Measurements from ENCODE around the gene BPIFA2. TPM values are rescaled to one million over a fixed set of nuclear protein-coding genes. Genes with fewer than 3 reads are reported as not detected.

The BPIFA2 gene
- total and polyA plus RNA-seq, 2 of the 4 experiments (the other 2 are of a cell fraction), result not detected

- Histone ChIP-seq H3K14ac (replicated peaks; ENCODE audit: low read depth, low read length) (no peak overlapping the region), H3K9ac (ENCODE audit: low read depth, low read length) (no peak overlapping the region), H3K4me3 (ENCODE audit: insufficient read depth, low read depth, low read length) (no peak overlapping the region), H3K18ac (ENCODE audit: low read depth, low read length) (no peak overlapping the region), H3K4me2 (ENCODE audit: low read depth, low read length) (no peak overlapping the region), H3K9me3 (ENCODE audit: control insufficient read depth, insufficient read depth, low read length) (no peaks in the 10 kb centered on the region), H3K4me1 (ENCODE audit: control insufficient read depth, insufficient read depth, low read length) (no peaks in the 10 kb centered on the region), H4K8ac (ENCODE audit: low read depth in 2 of 2, low read length in 2 of 2) (no peak overlapping the region), H2AK5ac (ENCODE audit: low read depth, low read length) (no peak overlapping the region), H3K9me1 (ENCODE audit: insufficient read depth, low read length) (no peaks in the 10 kb centered on the region), H2BK15ac (ENCODE audit: low read depth, low read length) (no peak overlapping the region), H3K79me1 (ENCODE audit: low read depth in 1 of 2, low read length in 2 of 2) (no peaks in the 10 kb centered on the region), H2AK9ac (replicated peaks; ENCODE audit: low read depth, low read length, poor library complexity) (no peak overlapping the region), H3K27me3 (ENCODE audit: control insufficient read depth, insufficient read depth, low read length) (no peaks in the 10 kb centered on the region), H3K56ac (ENCODE audit: extremely low read depth, insufficient read depth, low read length) (no peak overlapping the region), H2BK20ac (ENCODE audit: low read depth, low read length) (no peak overlapping the region), H4K5ac (ENCODE audit: low read depth, low read length) (no peak overlapping the region), H2BK120ac (ENCODE audit: low read depth, low read length) (no peak overlapping the region), H3K36me3 (ENCODE audit: control insufficient read depth, insufficient read depth, low read length) (no peaks in the 10 kb centered on the region), H3K27ac (ENCODE audit: insufficient read depth, low read length) (no peak overlapping the region), H2BK5ac (ENCODE audit: low read depth, low read length, poor library complexity, severe bottlenecking) (no peak overlapping the region), H3K23ac (ENCODE audit: low read depth, low read length) (no peak overlapping the region), H2AFZ (replicated peaks; ENCODE audit: low read length, poor library complexity) (no peak overlapping the region), H4K20me1 (ENCODE audit: insufficient read depth, low read length) (no peaks in the 10 kb centered on the region), H4K91ac (ENCODE audit: insufficient read depth, low read depth, low read length) (no peak overlapping the region), H3K4ac (ENCODE audit: low read depth, low read length) (no peak overlapping the region)
- ChIA-PET POLR2A (ENCODE audit: unreplicated experiment) (no interaction called here), CTCF (no interaction called here)
- no peak for DNase-seq
- no peak for ATAC-seq (ENCODE audit: low read depth)
- dilution Hi-C loops (cut with HindIII; ENCODE audit: low sequenced_read_pairs, unreplicated experiment) (no loop called here), in situ Hi-C loops (cut with MboI; ENCODE audit: low sequenced_read_pairs) (no loop called here), intact Hi-C loops (cut with micrococcal nuclease) (no loop called here)
- BruUV-seq (replicated peaks), result no TSS peak
- WGBS, 2 experiments (ENCODE audit: extremely low coverage in 2 of 2, insufficient read length in 1 of 2), result no CpG with 5 or more reads among the region's 4 CpGs
- TF ChIP-seq USF2 (IDR thresholded peaks at IDR 0.05; ENCODE audit: low read depth, low read length) (no peak), POLR2A (IDR thresholded peaks at IDR 0.05; ENCODE audit: low read depth, low read length) (no peak), BHLHE40 (IDR thresholded peaks at IDR 0.05; ENCODE audit: low read depth, low read length) (no peak), RFX5 (IDR thresholded peaks at IDR 0.05; ENCODE audit: low read depth, low read length) (no peak), RCOR1 (IDR thresholded peaks at IDR 0.05; ENCODE audit: insufficient replicate concordance, low read length) (no peak), MAFK (IDR thresholded peaks at IDR 0.05; ENCODE audit: low read depth, low read length) (no peak), SMC3 (IDR thresholded peaks at IDR 0.05; ENCODE audit: low read depth, low read length) (no peak), FOS (IDR thresholded peaks at IDR 0.05; ENCODE audit: low read depth, low read length) (no peak), RAD21 (IDR thresholded peaks at IDR 0.05; ENCODE audit: low read length) (no peak), CEBPB (IDR thresholded peaks at IDR 0.05; ENCODE audit: low read depth, low read length) (no peak), MAZ (IDR thresholded peaks at IDR 0.05; ENCODE audit: borderline replicate concordance, low read depth, low read length) (no peak), ELK1 (IDR thresholded peaks at IDR 0.05; ENCODE audit: borderline replicate concordance, low read depth, low read length) (no peak), MXI1 (IDR thresholded peaks at IDR 0.05; ENCODE audit: borderline replicate concordance, low read depth, low read length) (no peak), CHD1 (IDR thresholded peaks at IDR 0.05; ENCODE audit: low read depth, low read length) (no peak), CTCF (conservative IDR thresholded peaks at IDR 0.05; ENCODE audit: low read depth, low read length) (no peak)
Observed at GRCh38 chr20:33187491-33187890, 19.5 kb downstream of the BPIFA2 start.

Data from IMR-90 (cell line).